Kidney (tissue), 14 donors: ENCODE measurements around the gene B4GAT1. TPM values are rescaled to one million over a fixed set of nuclear protein-coding genes. Genes with fewer than 3 reads are reported as not detected.

Source experiments
- DNase-seq, 5 donors: peaks; one replicate each; pipeline ENCODE4 v3.0.0-alpha.2; 2013 to 2020
- FAIRE-seq: peaks from 2 replicates; lab custom pipeline; 2012; peaks lifted over from hg19 to GRCh38; lab: Jason Lieb, UNC
- H3K27ac ChIP-seq, 2 donors: one replicate each; pipeline ENCODE4 v1.7.0; 2013; ENCODE audit warnings: low read depth in 2 of 2, low read length in 2 of 2, inconsistent platforms in 1 of 2
- H3K27me3 ChIP-seq: one replicate; pipeline ENCODE4 v1.7.1; 2013; ENCODE audit warnings: low read length, inconsistent platforms; ENCODE audit not compliant: control insufficient read depth, insufficient read depth
- H3K36me3 ChIP-seq, 3 donors: one replicate each; pipeline versions ENCODE4 v1.7.0 to v1.7.1; 2013; ENCODE audit warnings: low read length in 3 of 3, control low read depth in 1 of 3, inconsistent platforms in 1 of 3; ENCODE audit not compliant: insufficient read depth in 3 of 3, control insufficient read depth in 2 of 3
- H3K4me1 ChIP-seq, 3 donors: one replicate each; pipeline versions ENCODE4 v1.7.0 to v1.7.1; 2013; ENCODE audit warnings: low read length in 3 of 3, inconsistent platforms in 1 of 3, low read depth in 1 of 3; ENCODE audit not compliant: control insufficient read depth in 2 of 3, insufficient read depth in 2 of 3
- H3K4me3 ChIP-seq, 3 donors: one replicate each; pipeline versions ENCODE4 v1.7.0 to v1.8.1; 2013; ENCODE audit warnings: low read length in 3 of 3, control low read depth in 1 of 3, inconsistent platforms in 1 of 3
- H3K9ac ChIP-seq, 3 donors: one replicate each; pipeline versions ENCODE4 v1.7.0 to v1.7.1; 2013; ENCODE audit warnings: low read length in 3 of 3, control low read depth in 1 of 3, inconsistent platforms in 1 of 3
- H3K9me3 ChIP-seq, 3 donors: one replicate each; pipeline versions ENCODE4 v1.7.0 to v1.7.1; 2013; ENCODE audit warnings: low read length in 3 of 3, control low read depth in 1 of 3, inconsistent platforms in 1 of 3; ENCODE audit not compliant: control insufficient read depth in 2 of 3, insufficient read depth in 1 of 3
- CTCF ChIP-seq: IDR thresholded peaks from 3 replicates; pipeline ENCODE4 v1.5.1; 2012; ENCODE audit warnings: mild to moderate bottlenecking, moderate library complexity, borderline replicate concordance; ENCODE audit not compliant: insufficient read depth; ENCODE audit errors: extremely low read depth
- intact Hi-C: fragments of 100-400 bp; cut with DNase I; formaldehyde crosslinking; loops from one replicate; pipeline ENCODE4 v1.11.1; 2022
- polyA plus RNA-seq: library from polyadenylated mRNA; stranded (reverse); fragments of 350-450 nt; fragmentation: Illumina TruSeq; extraction: RNeasy Lipid Tissue Mini Kit (QIAGEN cat#74804); gene quantifications from one replicate; pipeline ENCODE4 v1.2.3, GENCODE V29; 2014; ENCODE audit warnings: low read depth, low replicate concordance; ENCODE audit not compliant: insufficient read depth
- total RNA-seq: library from RNA; stranded (reverse); fragmentation: NEBNext Ultra II Directional; extraction: Animal tissue kit (Norgen Biotek cat#: 25700); gene quantifications from one replicate; pipeline ENCODE4 v1.2.1, GENCODE V29; 2021
- donor health status: control.
- donor health status: control.
- donor health status: control.
- donor health status: control.
- donor health status: control.
- donor health status: DM: yes; HTN: yes; CAD: no.
- donor health status: Normal renal cell carcinoma (clear cell type).

Gene B4GAT1
- total and polyA plus RNA-seq, 2 donors from 2014 or later: 21.7 to 59.9 TPM

- peaks cover 0 to 6% (median 0%) of the 10 kb centered on the region in 3 donors for H3K4me1 ChIP-seq
- H3K27ac ChIP-seq: no peak overlapping the region
- no peaks in the 10 kb centered on the region for H3K27me3 ChIP-seq
- TF ChIP-seq CTCF: no peak
- H3K4me3 ChIP-seq: no peak overlapping the region
- no peaks in the 10 kb centered on the region for H3K9me3 ChIP-seq
- intact Hi-C loops: no loop called here
- DNase-seq (peak in 1 of 5 donors; percentile 33), FAIRE-seq (no peak)
- no peak overlapping the region for H3K9ac ChIP-seq
- H3K36me3 ChIP-seq: no peaks in the 10 kb centered on the region
Measured at GRCh38 chr11:66373265-66373664, 25.8 kb upstream of the B4GAT1 start.

- Histone ChIP-seq H3K4me1 (peaks cover 0 to 6% (median 0%) of the 10 kb centered on the region in 3 donors), H3K27ac (peak within 1 kb of the TSS; percentile 82 to 90)
Measured at GRCh38 chr11:66371627-66372415, 24.4 kb upstream of the B4GAT1 start, which contains the start of gene SLC29A2. TSS of gene SLC29A2 (minus strand) at chr11:66371760. CDS start at chr11:66371591, 169 bp downstream.

GRCh38 chr11:66369073-66369894 is 21.9 kb upstream of the B4GAT1 start:
- FAIRE-seq: no peak
- no peak for TF ChIP-seq CTCF
- peaks cover 0 to 6% (median 0%) of the 10 kb centered on the region in 3 donors for H3K4me1 ChIP-seq
- peak overlapping the region in 1 of 3 donors; percentile 6 for H3K4me3 ChIP-seq
- H3K27me3 ChIP-seq: no peaks in the 10 kb centered on the region
- DNase-seq: no peak
- H3K27ac ChIP-seq: no peak overlapping the region
- no peaks in the 10 kb centered on the region for H3K9me3 ChIP-seq
- H3K9ac ChIP-seq: no peak overlapping the region
- intact Hi-C loops: loop anchor here (5.0 kb wide), 1 partner anchor 192 kb away; no protein-coding TSS in a partner anchor
- H3K36me3 ChIP-seq: peaks cover 0 to 4% (median 0%) of the 10 kb centered on the region in 3 donors

More at GRCh38 chr11:66371627-66372415, 24.4 kb upstream of the B4GAT1 start, which contains the start of gene SLC29A2:
- FAIRE-seq: no peak
- Histone ChIP-seq H3K27me3 (no peaks in the 10 kb centered on the region), H3K36me3 (peaks cover 0 to 4% (median 0%) of the 10 kb centered on the region in 3 donors), H3K9me3 (no peaks in the 10 kb centered on the region), H3K9ac (peak within 1 kb of the TSS in 2 of 3 donors; percentile 29 to 66), H3K4me3 (peak within 1 kb of the TSS; percentile 56 to 64 (median 56))
- intact Hi-C loops: no loop called here
- no peak for TF ChIP-seq CTCF
- peak; percentile 93 to 96 (median 96) for DNase-seq
